ENCODE results near the gene CCDC70.
A peak's percentile ranks its signal among the peaks of the same experiment; 100 is the strongest.

CCDC70 gene

DNA sequence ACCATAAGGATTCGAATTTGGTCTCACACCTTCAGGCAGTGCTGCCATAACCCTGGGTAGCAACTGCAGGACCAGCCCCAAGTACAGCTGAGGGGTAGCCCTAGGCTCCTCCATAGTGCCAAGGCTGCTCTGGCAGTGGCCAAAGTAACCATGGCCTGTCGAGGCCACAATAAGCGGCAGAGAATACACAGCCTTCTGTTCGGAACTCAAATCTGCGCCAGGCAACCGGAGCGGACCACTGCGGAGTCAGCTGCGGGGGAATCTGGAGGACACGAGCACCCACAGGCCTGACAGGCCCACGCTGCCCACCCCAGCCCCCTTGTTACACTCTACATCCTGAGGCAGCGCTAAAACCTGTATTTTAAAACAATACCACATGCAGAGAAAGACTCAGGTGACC, 48.7 kb downstream of the CCDC70 start:
- no peak for DNase-seq (ENCODE audit: low spot score)

DNA sequence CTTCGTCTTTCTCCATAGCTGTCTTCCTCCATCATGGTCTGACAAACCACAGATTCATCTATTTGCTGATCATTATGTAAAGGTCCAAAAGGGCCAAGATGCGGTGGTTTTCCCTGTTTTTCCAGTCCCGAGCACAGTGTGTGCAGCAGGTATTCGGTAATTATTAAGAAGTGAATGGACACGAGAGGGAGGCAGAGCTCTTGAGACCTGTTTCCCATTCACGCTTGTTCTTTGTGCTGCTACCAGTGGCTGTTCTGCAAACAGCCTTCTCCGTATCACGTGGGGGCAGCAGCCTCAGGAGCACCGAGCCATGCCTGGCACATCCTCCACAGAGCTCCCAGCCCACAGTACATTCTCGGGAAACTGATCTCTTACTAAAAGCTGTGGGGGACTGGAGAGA, 50.3 kb downstream of the CCDC70 start:
- peak; percentile 35 for DNase-seq (ENCODE audit: low spot score)

DNA sequence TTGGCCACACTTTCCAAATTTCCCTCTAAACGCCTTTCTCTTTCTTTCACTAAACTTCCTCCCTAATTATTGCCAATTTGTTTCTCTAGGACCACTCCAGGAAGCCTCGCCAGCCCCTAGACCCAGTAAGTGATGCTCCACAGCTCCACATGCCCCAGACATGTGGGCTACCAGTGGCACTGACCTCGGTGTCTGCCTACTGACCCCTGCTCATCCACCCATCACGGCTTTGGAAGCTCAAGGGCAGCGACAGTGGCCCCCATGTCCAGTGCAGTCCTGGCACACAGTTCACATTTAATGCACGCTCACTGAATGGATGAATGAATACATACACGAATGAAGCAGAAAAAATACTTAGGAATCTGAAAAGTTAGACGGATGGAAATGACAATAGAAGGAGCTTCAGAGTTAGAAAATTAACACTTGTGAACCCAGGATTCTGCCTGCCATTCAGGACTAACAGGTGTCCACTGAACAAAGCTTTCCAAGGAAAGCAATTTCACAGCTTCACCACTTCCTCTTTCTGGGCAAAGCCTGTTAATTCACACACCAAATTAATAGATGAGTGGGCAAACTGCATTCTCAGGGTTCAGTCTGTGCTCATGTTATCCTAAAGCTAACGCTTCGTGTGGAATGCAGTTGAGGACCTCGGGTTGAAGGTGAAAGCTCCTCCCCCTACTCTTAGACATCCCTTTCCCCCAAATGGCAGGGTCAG, 50.9 kb downstream of the CCDC70 start:
- DNase-seq (ENCODE audit: low spot score): no peak

DNA sequence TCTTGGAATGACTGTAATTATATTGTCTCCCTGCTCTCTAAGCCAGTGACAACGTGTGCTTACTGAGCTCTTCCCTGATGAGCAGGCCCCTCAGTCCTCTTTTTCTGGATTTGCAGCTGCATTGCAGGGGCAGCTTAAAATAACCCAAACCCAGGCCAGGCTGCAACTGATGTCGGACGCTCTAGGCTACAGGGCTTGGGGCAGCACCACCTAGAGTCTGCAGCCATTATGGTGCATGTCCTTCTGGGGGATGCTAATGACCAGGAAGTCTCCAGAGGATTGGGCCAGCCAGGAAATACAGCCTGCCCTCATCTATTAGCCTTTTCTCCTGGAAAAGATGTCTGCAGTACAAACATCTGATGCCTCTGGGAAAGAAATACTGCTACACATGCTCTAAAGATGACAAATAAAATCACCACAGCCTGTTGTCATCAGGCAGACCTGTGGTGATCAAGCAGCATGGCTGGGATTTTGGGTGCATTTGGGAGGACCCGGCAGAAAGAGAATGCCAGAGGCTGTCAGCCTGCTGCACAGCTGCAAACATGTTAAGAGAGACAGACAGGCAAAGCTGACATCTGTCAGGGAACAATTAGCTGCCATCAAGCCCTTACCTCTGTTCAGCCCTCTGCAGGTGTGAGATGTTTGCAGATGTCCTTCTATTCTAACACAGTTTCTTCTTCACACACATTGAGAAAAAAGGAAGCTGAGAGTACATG, 51.8 kb downstream of the CCDC70 start:
- peak; percentile 18 for DNase-seq (ENCODE audit: low spot score)

DNA sequence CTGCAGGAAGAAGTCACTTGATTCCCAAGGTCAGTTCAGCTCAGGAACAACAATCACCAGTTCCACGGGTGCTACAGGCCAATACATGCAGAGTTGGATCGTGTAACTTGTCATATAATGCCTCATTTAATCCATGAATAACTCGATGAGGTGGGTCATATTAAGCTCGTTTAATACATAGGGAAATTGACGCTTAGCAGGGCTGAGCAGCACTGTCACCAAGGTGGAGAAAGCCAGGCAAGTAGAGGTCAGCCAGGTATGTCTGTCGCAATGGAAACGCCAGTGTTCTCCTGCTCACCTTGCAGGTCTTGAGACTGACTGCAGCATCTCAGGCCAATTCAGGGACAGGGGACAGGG, 52.3 kb downstream of the CCDC70 start:
- DNase-seq (ENCODE audit: low spot score): no peak

Data from COLO829 (cell line).